HepG2 (cell line): ENCODE measurements around the gene SLC12A1. TPM values are rescaled to one million over a fixed set of nuclear protein-coding genes. Genes with fewer than 3 reads are reported as not detected.

Experiments
- ATAC-seq: fragments of 200-7000 bp; cut with Tn5 transposase; 3 replicates; pipeline ENCODE4 v1.9.1; 2020; ENCODE audit warnings: mild to moderate bottlenecking, moderate library complexity
- BruUV-seq: library from RNA; stranded (reverse); fragments of 400-500 nt; replicated peaks from 2 replicates; lab custom pipeline; 2021; lab: Mats Ljungman, UMichigan
- CTCF ChIA-PET: fragments of 300-600 bp; formaldehyde crosslinking; extraction: SDS; loops from one replicate; lab custom pipeline; 2021; ENCODE audit warnings: low total read pairs, inconsistent platforms, low intra/inter-chr PET ratio; lab: Yijun Ruan, JAX
- POLR2A ChIA-PET: fragments of 350-600 bp; sonication (Branson Sonifier 250); formaldehyde crosslinking; loops from one replicate; lab custom pipeline; 2020; ENCODE audit warnings: antibody characterized with exemption, inconsistent platforms; lab: Yijun Ruan, JAX
- DNase-seq: peaks from one replicate; pipeline ENCODE4 v3.0.0-alpha.2; 2015; ENCODE audit warnings: low spot score
- FAIRE-seq: peaks from 3 replicates; lab custom pipeline; 2011; peaks lifted over from hg19 to GRCh38; lab: Jason Lieb, UNC
- H2AFZ ChIP-seq: one replicate; pipeline ENCODE4 v1.6.1; 2011; ENCODE audit warnings: low read length, inconsistent platforms
- H3K27ac ChIP-seq: fragments of 300-600 bp; 3 replicates; pipeline ENCODE4 v1.8.0; 2011; ENCODE audit warnings: mixed run types, mild to moderate bottlenecking, mixed read lengths, low read length, inconsistent platforms; ENCODE audit not compliant: insufficient read depth; ENCODE audit errors: extremely low read length
- H3K27me3 ChIP-seq, 2 experiments: fragments of 200-600 bp in 1 of 2; 2 replicates in 1 of 2; 3 replicates in 1 of 2; pipeline versions ENCODE4 v1.6.0 to v1.8.0; 2011; ENCODE audit warnings: low read length in 2 of 2, mild to moderate bottlenecking in 2 of 2, moderate library complexity in 2 of 2, inconsistent platforms in 1 of 2; ENCODE audit not compliant: insufficient read depth in 2 of 2, control insufficient read depth in 1 of 2
- H3K36me3 ChIP-seq, 2 experiments: fragments of 200-600 bp in 1 of 2; replicated peaks in 1 of 2; 2 replicates in 1 of 2; 3 replicates in 1 of 2; pipeline versions ENCODE4 v1.5.1 to v1.8.0; 2011; ENCODE audit warnings: low read length in 2 of 2, inconsistent platforms in 1 of 2; ENCODE audit not compliant: insufficient read depth in 2 of 2, control insufficient read depth in 1 of 2
- H3K4me1 ChIP-seq: 2 replicates; pipeline ENCODE4 v1.5.1; 2012; ENCODE audit warnings: low read length, inconsistent platforms; ENCODE audit not compliant: insufficient read depth
- H3K4me2 ChIP-seq: 2 replicates; pipeline ENCODE4 v1.6.0; 2011; ENCODE audit warnings: low read depth, low read length, inconsistent platforms
- H3K4me3 ChIP-seq, 3 experiments: fragments of 200-600 bp in 1 of 3; sonication (generic), shearing (Covaris generic) in 1 of 3; replicated peaks in 1 of 3; 2 replicates each; pipeline ENCODE4 v1.5.1; 2011 to 2016; ENCODE audit warnings: low read length in 3 of 3, inconsistent platforms in 2 of 3, low read depth in 2 of 3, mild to moderate bottlenecking in 2 of 3, control low read depth in 1 of 3, mixed read lengths in 1 of 3; ENCODE audit not compliant: insufficient read depth in 1 of 3
- H3K79me2 ChIP-seq: one replicate; pipeline ENCODE4 v1.6.1; 2011; ENCODE audit warnings: low read length, inconsistent platforms; ENCODE audit not compliant: insufficient read depth
- H3K9ac ChIP-seq: 2 replicates; pipeline ENCODE4 v1.6.0; 2011; ENCODE audit warnings: mild to moderate bottlenecking, low read depth, low read length, inconsistent platforms; ENCODE audit not compliant: insufficient read depth
- H3K9me3 ChIP-seq: 2 replicates; pipeline ENCODE4 v1.5.1; 2012; ENCODE audit warnings: mild to moderate bottlenecking, low read length
- H4K20me1 ChIP-seq: 2 replicates; pipeline ENCODE4 v1.6.0; 2011; ENCODE audit warnings: inconsistent platforms, mild to moderate bottlenecking, low read length, moderate library complexity; ENCODE audit not compliant: insufficient read depth
- IKZF4 ChIP-seq: sonication (generic); formaldehyde crosslinking; IDR thresholded peaks from 2 replicates; pipeline ENCODE4 v1.5.1; 2020; ENCODE audit warnings: borderline replicate concordance, mild to moderate bottlenecking, low read depth, missing genetic modification reagents; ENCODE audit errors: not compliant biosample characterization
- JUNB ChIP-seq: sonication (generic); formaldehyde crosslinking; IDR thresholded peaks from 2 replicates; pipeline ENCODE4 v1.8.0; 2022; ENCODE audit warnings: missing genetic modification reagents, mild to moderate bottlenecking, borderline replicate concordance
- KLF12 ChIP-seq: sonication (generic); formaldehyde crosslinking; IDR thresholded peaks from 2 replicates; pipeline ENCODE4 v1.4.0; 2020; ENCODE audit warnings: missing genetic modification reagents, borderline replicate concordance
- KLF15 ChIP-seq: sonication (generic); formaldehyde crosslinking; IDR thresholded peaks from 2 replicates; pipeline ENCODE4 v1.8.1; 2023; ENCODE audit warnings: borderline replicate concordance, mild to moderate bottlenecking, inconsistent platforms, missing genetic modification reagents, mixed read lengths
- MED8 ChIP-seq: sonication (generic); formaldehyde crosslinking; IDR thresholded peaks from 2 replicates; pipeline ENCODE4 v1.8.1; 2023; ENCODE audit warnings: mild to moderate bottlenecking, missing genetic modification reagents; ENCODE audit not compliant: insufficient replicate concordance
- RXRB ChIP-seq: IDR thresholded peaks from 2 replicates; pipeline ENCODE4 v1.6.1; 2016; ENCODE audit warnings: borderline replicate concordance, missing genetic modification reagents, missing compliant biosample characterization
- SNAPC5 ChIP-seq: sonication (generic); formaldehyde crosslinking; IDR thresholded peaks from 2 replicates; pipeline ENCODE4 v1.8.1; 2023; ENCODE audit warnings: mild to moderate bottlenecking, missing genetic modification reagents, borderline replicate concordance
- TARDBP ChIP-seq: sonication (generic); formaldehyde crosslinking; IDR thresholded peaks from 2 replicates; pipeline ENCODE4 v1.8.0; 2022; ENCODE audit warnings: mild to moderate bottlenecking, missing genetic modification reagents
- ZNF382 ChIP-seq: sonication (generic); formaldehyde crosslinking; IDR thresholded peaks from 2 replicates; pipeline ENCODE4 v1.5.0; 2020; ENCODE audit warnings: missing genetic modification reagents, mild to moderate bottlenecking, borderline replicate concordance
- WGBS: methylation state at CpG from one replicate; pipeline ENCODE4 v1.1.6; 2017; ENCODE audit warnings: low lambda C conversion rate; 5-methylcytosine and 5-hydroxymethylcytosine counted together
- in situ Hi-C: cut with HindIII; loops from 2 replicates; pipeline ENCODE4 v1.10.0; 2017; ENCODE audit warnings: low pct_unique_long_range_greater_than_20kb; ENCODE audit not compliant: extremely low pct_ligation_motif_present
- intact Hi-C: fragments of 100-400 bp; cut with micrococcal nuclease; formaldehyde crosslinking; loops from one replicate; pipeline ENCODE4 v1.10.0; 2022; ENCODE audit not compliant: unreplicated experiment
- polyA plus RNA-seq, 8 experiments: library from polyadenylated mRNA; depleted of rRNA in 3 of 8; stranded (reverse) in 7 of 8; unstranded in 1 of 8; fragments of >200 nt; fragmentation: Illumina TruSeq in 4 of 8; extraction: Trizol in 4 of 8; gene quantifications; 2 replicates each; pipeline versions ENCODE4 v1.2.1 to v1.2.3, GENCODE V29; 2011 to 2016; ENCODE audit warnings: low read depth in 4 of 8, missing spikeins in 1 of 8, mixed read lengths in 1 of 8; ENCODE audit not compliant: insufficient read depth in 1 of 8
- total RNA-seq, 5 experiments: library from RNA; depleted of rRNA; stranded (reverse); fragments of >200 nt; fragmentation: Illumina TruSeq; extraction: Trizol; gene quantifications; 2 replicates each; pipeline ENCODE4 v1.2.3, GENCODE V29; 2016; ENCODE audit warnings: low read depth in 1 of 5
- TF ChIP-seq, protein P1 (sequence below): sonication (generic); formaldehyde crosslinking; IDR thresholded peaks from 2 replicates; pipeline ENCODE4 v1.5.0; 2020; ENCODE audit warnings: missing genetic modification reagents
- TF ChIP-seq, protein P2 (sequence below): sonication (generic); formaldehyde crosslinking; IDR thresholded peaks from 2 replicates; pipeline ENCODE4 v1.4.0; 2020; ENCODE audit warnings: mild to moderate bottlenecking, low read depth, missing genetic modification reagents

The SLC12A1 gene
- total and polyA plus RNA-seq, 2 of the 13 experiments (the other 11 are each of a cell fraction or from before 2014, with no cell fraction given) = not detected

DNA sequence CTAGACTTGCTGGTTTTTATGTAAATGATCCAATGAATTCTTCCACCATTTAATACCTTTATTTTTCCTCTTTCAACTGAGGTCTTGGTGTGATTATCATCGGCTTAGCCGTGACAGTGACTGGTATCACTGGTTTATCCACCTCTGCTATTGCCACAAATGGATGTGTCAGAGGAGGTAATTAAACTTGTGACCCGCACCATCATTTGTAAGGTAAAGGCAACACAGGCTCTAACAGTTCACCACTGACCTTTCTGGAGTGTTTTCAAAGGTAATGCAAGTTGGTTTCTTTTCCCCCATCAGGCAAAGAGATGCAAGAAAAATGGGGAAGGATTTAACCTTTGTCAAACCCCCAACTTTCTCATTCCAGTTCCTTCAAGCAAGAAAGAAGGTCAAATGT lies 19.7 kb downstream of the SLC12A1 start:
- BruUV-seq = no TSS peak
- H4K20me1 ChIP-seq = no peaks in the 10 kb centered on the region
- in situ Hi-C loops = no loop called here

GRCh38 chr15:48230498-48230897 lies 24.4 kb downstream of the SLC12A1 start:
- no peaks in the 10 kb centered on the region for H3K79me2 ChIP-seq
- no peaks in the 10 kb centered on the region for H3K36me3 ChIP-seq
- no TSS peak for BruUV-seq
- TF ChIP-seq, protein P1, sequence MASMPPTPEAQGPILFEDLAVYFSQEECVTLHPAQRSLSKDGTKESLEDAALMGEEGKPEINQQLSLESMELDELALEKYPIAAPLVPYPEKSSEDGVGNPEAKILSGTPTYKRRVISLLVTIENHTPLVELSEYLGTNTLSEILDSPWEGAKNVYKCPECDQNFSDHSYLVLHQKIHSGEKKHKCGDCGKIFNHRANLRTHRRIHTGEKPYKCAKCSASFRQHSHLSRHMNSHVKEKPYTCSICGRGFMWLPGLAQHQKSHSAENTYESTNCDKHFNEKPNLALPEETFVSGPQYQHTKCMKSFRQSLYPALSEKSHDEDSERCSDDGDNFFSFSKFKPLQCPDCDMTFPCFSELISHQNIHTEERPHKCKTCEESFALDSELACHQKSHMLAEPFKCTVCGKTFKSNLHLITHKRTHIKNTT (CRISPR knock-in tag) = no peak
- TF ChIP-seq IKZF4 = no peak
- TF ChIP-seq JUNB (CRISPR knock-in tag) = no peak
- TF ChIP-seq, all 625 proteins: peak for 0
- Histone ChIP-seq H3K4me2 (no peak overlapping the region), H3K9me3 (no peaks in the 10 kb centered on the region), H3K27me3 (peaks cover 0 to 1% of the 10 kb centered on the region in 2 experiments; a peak in 1 of 5 replicates), H4K20me1 (no peaks in the 10 kb centered on the region), H3K9ac (no peak overlapping the region), H3K4me3 (no peak overlapping the region), H3K4me1 (no peaks in the 10 kb centered on the region), H2AFZ (no peak overlapping the region), H3K27ac (no peak overlapping the region)
- no peak for ATAC-seq
- WGBS = 10% methylated on average over 5 of the region's 5 CpGs
- FAIRE-seq = no peak
- CTCF ChIA-PET = no interaction called here
- DNase-seq = no peak
- in situ Hi-C loops (no loop called here), intact Hi-C loops (no loop called here)
- POLR2A ChIA-PET = no interaction called here

More for the DNA sequence above, 19.7 kb downstream of the SLC12A1 start:
- no peak for FAIRE-seq
- no peak for ATAC-seq
- H3K27ac ChIP-seq = no peak overlapping the region
- H2AFZ ChIP-seq = no peak overlapping the region
- H3K4me3 ChIP-seq = no peak overlapping the region
- 0% methylated on average over 3 of the region's 3 CpGs for WGBS
- no peak overlapping the region for H3K4me2 ChIP-seq
- no peaks in the 10 kb centered on the region for H3K36me3 ChIP-seq
- DNase-seq = no peak
- no peaks in the 10 kb centered on the region for H3K79me2 ChIP-seq
- H3K9me3 ChIP-seq = no peaks in the 10 kb centered on the region
- H3K27me3 ChIP-seq = peaks cover 0 to 1% of the 10 kb centered on the region in 2 experiments; a peak in 1 of 5 replicates
- H3K9ac ChIP-seq = no peak overlapping the region
- POLR2A ChIA-PET = no interaction called here
- TF ChIP-seq TARDBP = no peak
- TF ChIP-seq KLF15 (CRISPR knock-in tag) = no peak
- no peak for TF ChIP-seq MED8 (CRISPR knock-in tag)
- TF ChIP-seq SNAPC5 (CRISPR knock-in tag) = no peak
- TF ChIP-seq, protein P2, sequence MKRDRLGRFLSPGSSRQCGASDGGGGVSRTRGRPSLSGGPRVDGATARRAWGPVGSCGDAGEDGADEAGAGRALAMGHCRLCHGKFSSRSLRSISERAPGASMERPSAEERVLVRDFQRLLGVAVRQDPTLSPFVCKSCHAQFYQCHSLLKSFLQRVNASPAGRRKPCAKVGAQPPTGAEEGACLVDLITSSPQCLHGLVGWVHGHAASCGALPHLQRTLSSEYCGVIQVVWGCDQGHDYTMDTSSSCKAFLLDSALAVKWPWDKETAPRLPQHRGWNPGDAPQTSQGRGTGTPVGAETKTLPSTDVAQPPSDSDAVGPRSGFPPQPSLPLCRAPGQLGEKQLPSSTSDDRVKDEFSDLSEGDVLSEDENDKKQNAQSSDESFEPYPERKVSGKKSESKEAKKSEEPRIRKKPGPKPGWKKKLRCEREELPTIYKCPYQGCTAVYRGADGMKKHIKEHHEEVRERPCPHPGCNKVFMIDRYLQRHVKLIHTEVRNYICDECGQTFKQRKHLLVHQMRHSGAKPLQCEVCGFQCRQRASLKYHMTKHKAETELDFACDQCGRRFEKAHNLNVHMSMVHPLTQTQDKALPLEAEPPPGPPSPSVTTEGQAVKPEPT (CRISPR knock-in tag) = no peak
- TF ChIP-seq RXRB (CRISPR knock-in tag) = no peak
- no peak for TF ChIP-seq KLF12 (CRISPR knock-in tag)
- TF ChIP-seq ZNF382 (CRISPR knock-in tag) = no peak
- H3K4me1 ChIP-seq = no peaks in the 10 kb centered on the region
- intact Hi-C loops = no loop called here
- CTCF ChIA-PET = no interaction called here
